Bronchial epithelial cell (primary cell): Measurements from ENCODE around the gene MMP21. TPM values are rescaled to one million over a fixed set of nuclear protein-coding genes. Genes with fewer than 3 reads are reported as not detected.

Experiments
- DNase-seq: peaks from one replicate; pipeline ENCODE4 v3.0.0-alpha.2; 2010; ENCODE audit warnings: low read depth
- FAIRE-seq: peaks from 2 replicates; lab custom pipeline; 2011; peaks lifted over from hg19 to GRCh38; lab: Jason Lieb, UNC
- H3K27me3 ChIP-seq: 2 replicates; pipeline ENCODE4 v1.5.1; 2011; ENCODE audit warnings: low read length; ENCODE audit not compliant: control insufficient read depth, insufficient read depth
- H3K36me3 ChIP-seq: 2 replicates; pipeline ENCODE4 v1.5.1; 2011; ENCODE audit warnings: low read length; ENCODE audit not compliant: control insufficient read depth, insufficient read depth
- H3K4me3 ChIP-seq: 2 replicates; pipeline ENCODE4 v1.5.1; 2011; ENCODE audit warnings: mild to moderate bottlenecking, low read depth, low read length, control low read depth
- CTCF ChIP-seq: IDR thresholded peaks from 2 replicates; pipeline ENCODE4 v1.5.1; 2011; ENCODE audit warnings: mild to moderate bottlenecking, moderate library complexity, low read length, control low read depth, inconsistent platforms; ENCODE audit not compliant: insufficient read depth, severe bottlenecking
- total RNA-seq: library from RNA; depleted of rRNA; stranded (reverse); fragments of >200 nt; gene quantifications from 2 replicates; pipeline ENCODE4 v1.2.1, GENCODE V29; 2014

Gene MMP21
- total RNA-seq, 1 donor from 2014 or later: not detected

- Histone ChIP-seq H3K36me3 (peaks cover 15% of the 10 kb centered on the region), H3K4me3 (no peak overlapping the region), H3K27me3 (no peaks in the 10 kb centered on the region)
- no peak for DNase-seq
- TF ChIP-seq CTCF: no peak
- FAIRE-seq: no peak
Measured at GRCh38 chr10:125808047-125808446, 32.4 kb upstream of the MMP21 start.

- TF ChIP-seq CTCF: no peak
- H3K36me3 ChIP-seq: peaks cover 14% of the 10 kb centered on the region
- DNase-seq (peak; percentile 8), FAIRE-seq (no peak)
- no peak overlapping the region for H3K4me3 ChIP-seq
- no peaks in the 10 kb centered on the region for H3K27me3 ChIP-seq
Measured at GRCh38 chr10:125802739-125803138, 27.1 kb upstream of the MMP21 start.

- peaks cover 12% of the 10 kb centered on the region for H3K36me3 ChIP-seq
- no peak overlapping the region for H3K4me3 ChIP-seq
- FAIRE-seq (no peak), DNase-seq (no peak)
- no peaks in the 10 kb centered on the region for H3K27me3 ChIP-seq
- no peak for TF ChIP-seq CTCF
Measured at GRCh38 chr10:125802131-125802530, 26.5 kb upstream of the MMP21 start.

- Histone ChIP-seq H3K27me3 (no peaks in the 10 kb centered on the region), H3K4me3 (no peak overlapping the region), H3K36me3 (peaks cover 11% of the 10 kb centered on the region)
- FAIRE-seq (no peak), DNase-seq (no peak)
- no peak for TF ChIP-seq CTCF
Measured at GRCh38 chr10:125801574-125801973, 26.0 kb upstream of the MMP21 start.

GRCh38 chr10:125799451-125800182 lies 24.0 kb upstream of the MMP21 start:
- H3K36me3 ChIP-seq: peaks cover 3% of the 10 kb centered on the region
- H3K27me3 ChIP-seq: no peaks in the 10 kb centered on the region
- no peak overlapping the region for H3K4me3 ChIP-seq
- FAIRE-seq: no peak
- no peak for TF ChIP-seq CTCF
- no peak for DNase-seq
